Breast epithelium (tissue), 4 donors: ENCODE data around the gene CMTM5. TPM values are rescaled to one million over a fixed set of nuclear protein-coding genes. Genes with fewer than 3 reads are reported as not detected.

Source experiments
- DNase-seq, 2 donors: peaks; one replicate each; pipeline ENCODE4 v3.0.0-alpha.2; 2019; ENCODE audit warnings: low spot score in 2 of 2
- H3K27ac ChIP-seq, 2 donors: fragments of 200-600 bp; sonication (generic) in 1 of 2; one replicate each; pipeline ENCODE4 v1.5.1; 2016 to 2019; ENCODE audit warnings: mild to moderate bottlenecking in 1 of 2
- H3K27me3 ChIP-seq, 2 donors: fragments of 200-600 bp; sonication (generic) in 1 of 2; one replicate each; pipeline versions ENCODE4 v1.5.1 to v1.6.0; 2017 to 2019; ENCODE audit warnings: control low read depth in 1 of 2, mild to moderate bottlenecking in 1 of 2
- H3K36me3 ChIP-seq: fragments of 200-600 bp; one replicate; pipeline ENCODE4 v1.5.1; 2019
- H3K4me1 ChIP-seq, 2 donors: fragments of 200-600 bp; sonication (generic); one replicate each; pipeline ENCODE4 v1.5.1; 2016 to 2019; ENCODE audit warnings: control low read depth in 1 of 2
- H3K4me3 ChIP-seq, 3 donors: fragments of 200-600 bp; sonication (generic); 1 replicate in 2 of 3; 2 replicates in 1 of 3; pipeline ENCODE4 v1.5.1; 2016 to 2019; ENCODE audit warnings: mild to moderate bottlenecking in 3 of 3, moderate library complexity in 2 of 3
- H3K9me3 ChIP-seq, 2 donors: fragments of 200-600 bp; sonication (generic) in 1 of 2; one replicate each; pipeline ENCODE4 v1.5.1; 2016 to 2019; ENCODE audit warnings: control low read depth in 1 of 2
- CTCF ChIP-seq, 3 donors: fragments of 450-650 bp; IDR thresholded peaks; one replicate each; pipeline ENCODE4 v1.5.1; 2016 to 2017; ENCODE audit warnings: antibody characterized with exemption in 3 of 3, mild to moderate bottlenecking in 3 of 3, moderate library complexity in 3 of 3
- POLR2A ChIP-seq: fragments of 450-650 bp; IDR thresholded peaks from one replicate; pipeline ENCODE4 v1.6.1; 2016; ENCODE audit warnings: antibody characterized with exemption, mild to moderate bottlenecking, moderate library complexity
- POLR2AphosphoS5 ChIP-seq, 3 donors: sonication (generic); formaldehyde crosslinking; IDR thresholded peaks; one replicate each; pipeline ENCODE4 v1.6.1; 2017; ENCODE audit warnings: antibody characterized with exemption in 3 of 3
- intact Hi-C: fragments of 100-400 bp; cut with DNase I; formaldehyde crosslinking; loops from one replicate; pipeline ENCODE4 v1.15.1; 2023; ENCODE audit warnings: low total_unique reads
- total RNA-seq, 3 donors: library from RNA; depleted of rRNA; stranded (reverse); fragments of >200 nt; gene quantifications; one replicate each; pipeline ENCODE4 v1.1.0, GENCODE V29; 2016

CMTM5 gene
- total RNA-seq, 3 donors from 2014 or later: 0.64 to 0.88 TPM; not detected in 1

- Histone ChIP-seq H3K36me3 (no peaks in the 10 kb centered on the region), H3K27me3 (no peaks in the 10 kb centered on the region), H3K9me3 (no peaks in the 10 kb centered on the region), H3K4me1 (no peaks in the 10 kb centered on the region), H3K27ac (no peak overlapping the region), H3K4me3 (no peak overlapping the region)
- TF ChIP-seq POLR2AphosphoS5 (IDR thresholded peaks at IDR 0.05): no peak
- no peak for TF ChIP-seq POLR2A
- TF ChIP-seq CTCF (IDR thresholded peaks at IDR 0.05): no peak
- intact Hi-C loops: no loop called here
- no peak for DNase-seq
Observed at GRCh38 chr14:23345987-23346692, 30.7 kb upstream of the CMTM5 start.

DNA sequence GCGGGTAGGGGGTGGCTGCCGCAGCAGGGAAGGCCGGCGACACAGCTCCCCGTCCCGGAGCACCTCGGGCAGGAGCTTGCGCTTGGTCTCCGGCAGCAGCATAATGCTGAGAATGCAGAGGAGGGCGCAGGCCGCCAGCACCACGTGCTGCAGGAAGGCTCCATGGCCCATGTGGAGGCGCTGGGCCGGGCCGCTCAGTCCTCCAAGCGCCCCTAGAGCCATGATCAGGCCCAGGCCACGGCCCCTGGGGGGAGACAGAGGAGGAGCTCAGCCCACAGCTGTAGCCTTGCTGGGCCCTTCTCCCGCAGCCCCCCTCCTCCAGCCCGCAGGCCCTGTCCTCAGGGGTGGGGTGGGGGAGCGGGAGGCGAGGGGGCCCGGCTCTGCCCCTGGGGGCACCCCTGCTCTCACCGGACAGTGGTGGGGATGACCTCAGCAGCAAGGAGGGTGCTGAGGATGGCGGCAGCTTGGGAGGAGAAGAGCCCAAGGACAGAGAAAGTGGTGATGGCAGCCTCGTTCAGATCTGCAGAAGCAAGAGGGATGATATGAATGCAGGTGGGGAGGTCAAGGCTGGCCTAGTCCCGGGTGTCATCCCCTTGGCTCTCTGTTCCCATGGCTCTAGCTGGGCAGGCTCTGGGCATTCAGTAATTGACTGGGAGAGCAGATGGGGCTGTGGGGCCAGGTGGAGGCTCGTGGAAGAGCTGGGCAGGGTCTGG is 30.0 kb upstream of the CMTM5 start:
- Histone ChIP-seq H3K4me1 (no peaks in the 10 kb centered on the region), H3K36me3 (no peaks in the 10 kb centered on the region), H3K4me3 (no peak overlapping the region), H3K27me3 (no peaks in the 10 kb centered on the region), H3K9me3 (no peaks in the 10 kb centered on the region), H3K27ac (no peak overlapping the region)
- no peak for DNase-seq
- intact Hi-C loops: no loop called here
- TF ChIP-seq POLR2A (no peak), CTCF (IDR thresholded peaks at IDR 0.05) (no peak), POLR2AphosphoS5 (IDR thresholded peaks at IDR 0.05) (no peak)

- no peak for DNase-seq
- intact Hi-C loops: no loop called here
- Histone ChIP-seq H3K27ac (no peak overlapping the region), H3K4me1 (no peaks in the 10 kb centered on the region), H3K9me3 (no peaks in the 10 kb centered on the region), H3K36me3 (no peaks in the 10 kb centered on the region), H3K4me3 (no peak overlapping the region), H3K27me3 (no peaks in the 10 kb centered on the region)
- TF ChIP-seq POLR2AphosphoS5 (IDR thresholded peaks at IDR 0.05): no peak
- no peak for TF ChIP-seq CTCF (IDR thresholded peaks at IDR 0.05)
- TF ChIP-seq POLR2A: no peak
Observed at GRCh38 chr14:23347406-23348296, 29.2 kb upstream of the CMTM5 start.

- Histone ChIP-seq H3K4me1 (no peaks in the 10 kb centered on the region), H3K4me3 (no peak overlapping the region), H3K36me3 (no peaks in the 10 kb centered on the region), H3K27ac (no peak overlapping the region), H3K27me3 (no peaks in the 10 kb centered on the region), H3K9me3 (no peaks in the 10 kb centered on the region)
- intact Hi-C loops: no loop called here
- no peak for DNase-seq
- TF ChIP-seq POLR2A: no peak
- no peak for TF ChIP-seq CTCF (IDR thresholded peaks at IDR 0.05)
- TF ChIP-seq POLR2AphosphoS5 (IDR thresholded peaks at IDR 0.05): no peak
Observed at GRCh38 chr14:23348297-23348655, 28.6 kb upstream of the CMTM5 start.
